Body of pancreas (tissue), 4 donors: ENCODE data around the gene BAZ2B. TPM values are rescaled to one million over a fixed set of nuclear protein-coding genes. Genes with fewer than 3 reads are reported as not detected.
A peak's percentile ranks its signal among the peaks of the same experiment; 100 is the strongest.

Source experiments
- ATAC-seq: fragments of 150-250 bp; one replicate; pipeline ENCODE4 v1.9.1; 2016
- DNase-seq, 4 donors: peaks; one replicate each; pipeline ENCODE4 v3.0.0-alpha.2; 2019
- H3K27ac ChIP-seq, 4 donors: fragments of 200-600 bp; sonication (generic); 1 replicate in 3 of 4; 2 replicates in 1 of 4; pipeline versions ENCODE4 v1.5.1 to v1.6.1; 2016 to 2019; ENCODE audit warnings: mild to moderate bottlenecking in 1 of 4, mixed read lengths in 1 of 4, moderate library complexity in 1 of 4
- H3K27me3 ChIP-seq, 2 donors: fragments of 200-600 bp; sonication (generic); one replicate each; pipeline ENCODE4 v1.6.0; 2016; ENCODE audit warnings: mild to moderate bottlenecking in 1 of 2
- H3K36me3 ChIP-seq, 2 donors: fragments of 200-600 bp; sonication (generic); replicated peaks in 1 of 2; 2 replicates each; pipeline ENCODE4 v1.5.1; 2016; ENCODE audit warnings: low read depth in 2 of 2; ENCODE audit not compliant: insufficient read depth in 1 of 2
- H3K4me1 ChIP-seq: fragments of 200-600 bp; sonication (generic); one replicate; pipeline ENCODE4 v1.6.0; 2016
- H3K4me3 ChIP-seq, 2 donors: fragments of 200-600 bp; sonication (generic); 1 replicate in 1 of 2; 2 replicates in 1 of 2; pipeline ENCODE4 v1.5.1; 2016 to 2019
- H3K9me3 ChIP-seq, 3 donors: fragments of 200-600 bp; sonication (generic); 1 replicate in 2 of 3; 2 replicates in 1 of 3; pipeline ENCODE4 v1.5.1; 2016
- POLR2A ChIP-seq, 3 donors: fragments of 450-650 bp; IDR thresholded peaks; one replicate each; pipeline ENCODE4 v1.6.1; 2016; ENCODE audit warnings: antibody characterized with exemption in 3 of 3, mild to moderate bottlenecking in 2 of 3
- WGBS, 2 donors: methylation state at CpG; one replicate each; pipeline ENCODE4 v1.1.5; 2017; 5-methylcytosine and 5-hydroxymethylcytosine counted together
- intact Hi-C: fragments of 100-400 bp; cut with DNase I; formaldehyde crosslinking; loops from one replicate; pipeline ENCODE4 v1.15.1; 2023
- total RNA-seq, 2 donors: library from RNA; depleted of rRNA; stranded (reverse); fragments of >200 nt; gene quantifications; one replicate each; pipeline ENCODE4 v1.1.0, GENCODE V29; 2016
- TF ChIP-seq, protein P1 (sequence below), 7 experiments: fragments of 450-650 bp in 4 of 7; fragments of 200-600 bp in 3 of 7; sonication (generic) in 3 of 7; IDR thresholded peaks; one replicate each; pipeline ENCODE4 v1.5.1; 2016 to 2019; ENCODE audit warnings: antibody characterized with exemption in 7 of 7

The BAZ2B gene
- total RNA-seq, 2 donors from 2014 or later: 62.5 to 104 TPM

DNA sequence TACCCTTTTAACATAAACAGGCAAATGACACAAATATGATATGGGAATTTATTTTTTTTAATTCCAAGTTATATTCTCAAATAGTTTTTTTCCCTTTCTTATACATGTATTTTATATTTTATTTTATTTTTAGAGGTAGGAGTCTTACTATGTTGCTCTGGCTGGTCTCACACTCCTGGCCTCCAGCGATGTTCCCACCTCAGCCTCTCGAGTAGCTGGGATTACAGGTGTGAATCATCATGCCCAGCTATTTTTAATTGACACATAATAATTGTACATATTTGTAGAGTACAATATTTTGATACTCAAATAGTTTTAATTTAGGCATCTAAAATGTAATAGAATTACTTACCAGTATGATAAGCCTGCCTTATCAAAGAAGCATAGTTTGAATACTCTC, 12.2 kb downstream of the BAZ2B start:
- Histone ChIP-seq H3K9me3 (no peaks in the 10 kb centered on the region), H3K4me3 (no peak overlapping the region), H3K27ac (no peak overlapping the region), H3K36me3 (no peaks in the 10 kb centered on the region), H3K4me1 (peaks cover 33% of the 10 kb centered on the region), H3K27me3 (no peaks in the 10 kb centered on the region)
- intact Hi-C loops: no loop called here
- TF ChIP-seq, protein P1, sequence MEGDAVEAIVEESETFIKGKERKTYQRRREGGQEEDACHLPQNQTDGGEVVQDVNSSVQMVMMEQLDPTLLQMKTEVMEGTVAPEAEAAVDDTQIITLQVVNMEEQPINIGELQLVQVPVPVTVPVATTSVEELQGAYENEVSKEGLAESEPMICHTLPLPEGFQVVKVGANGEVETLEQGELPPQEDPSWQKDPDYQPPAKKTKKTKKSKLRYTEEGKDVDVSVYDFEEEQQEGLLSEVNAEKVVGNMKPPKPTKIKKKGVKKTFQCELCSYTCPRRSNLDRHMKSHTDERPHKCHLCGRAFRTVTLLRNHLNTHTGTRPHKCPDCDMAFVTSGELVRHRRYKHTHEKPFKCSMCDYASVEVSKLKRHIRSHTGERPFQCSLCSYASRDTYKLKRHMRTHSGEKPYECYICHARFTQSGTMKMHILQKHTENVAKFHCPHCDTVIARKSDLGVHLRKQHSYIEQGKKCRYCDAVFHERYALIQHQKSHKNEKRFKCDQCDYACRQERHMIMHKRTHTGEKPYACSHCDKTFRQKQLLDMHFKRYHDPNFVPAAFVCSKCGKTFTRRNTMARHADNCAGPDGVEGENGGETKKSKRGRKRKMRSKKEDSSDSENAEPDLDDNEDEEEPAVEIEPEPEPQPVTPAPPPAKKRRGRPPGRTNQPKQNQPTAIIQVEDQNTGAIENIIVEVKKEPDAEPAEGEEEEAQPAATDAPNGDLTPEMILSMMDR (IDR thresholded peaks at IDR 0.05): no peak
- TF ChIP-seq POLR2A (IDR thresholded peaks at IDR 0.05): no peak
- DNase-seq: no peak
- no peak for ATAC-seq
- 89 to 97% methylated on average over 2 of the region's 2 CpGs for WGBS, 2 donors

DNA sequence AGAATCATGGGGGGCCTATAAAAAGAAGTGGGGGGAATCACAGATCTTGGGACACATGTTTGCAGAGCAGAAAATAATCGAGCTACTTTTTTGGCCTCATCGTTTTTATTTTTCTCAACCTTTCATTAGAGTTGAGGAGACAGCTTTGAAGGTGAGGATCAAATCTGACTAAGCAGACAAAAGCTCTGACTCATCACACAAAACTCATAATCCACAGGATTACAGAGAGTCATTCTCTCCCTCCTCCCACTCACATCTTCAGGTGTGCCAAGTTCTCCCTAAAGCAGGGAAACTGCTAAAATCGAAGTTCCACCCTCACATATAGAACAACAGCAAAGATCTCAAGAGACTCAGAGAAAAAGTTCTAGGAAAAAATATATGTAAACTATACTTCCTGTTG, 15.6 kb downstream of the BAZ2B start:
- no peak for TF ChIP-seq POLR2A (IDR thresholded peaks at IDR 0.05)
- TF ChIP-seq, protein P1 (IDR thresholded peaks at IDR 0.05): no peak
- intact Hi-C loops: no loop called here
- Histone ChIP-seq H3K4me3 (no peak overlapping the region), H3K27ac (no peak overlapping the region), H3K36me3 (no peaks in the 10 kb centered on the region), H3K4me1 (peaks cover 15% of the 10 kb centered on the region), H3K27me3 (no peaks in the 10 kb centered on the region), H3K9me3 (no peaks in the 10 kb centered on the region)
- ATAC-seq: no peak
- WGBS, 2 donors: 64 to 80% methylated on average over 3 of the region's 3 CpGs
- no peak for DNase-seq

DNA sequence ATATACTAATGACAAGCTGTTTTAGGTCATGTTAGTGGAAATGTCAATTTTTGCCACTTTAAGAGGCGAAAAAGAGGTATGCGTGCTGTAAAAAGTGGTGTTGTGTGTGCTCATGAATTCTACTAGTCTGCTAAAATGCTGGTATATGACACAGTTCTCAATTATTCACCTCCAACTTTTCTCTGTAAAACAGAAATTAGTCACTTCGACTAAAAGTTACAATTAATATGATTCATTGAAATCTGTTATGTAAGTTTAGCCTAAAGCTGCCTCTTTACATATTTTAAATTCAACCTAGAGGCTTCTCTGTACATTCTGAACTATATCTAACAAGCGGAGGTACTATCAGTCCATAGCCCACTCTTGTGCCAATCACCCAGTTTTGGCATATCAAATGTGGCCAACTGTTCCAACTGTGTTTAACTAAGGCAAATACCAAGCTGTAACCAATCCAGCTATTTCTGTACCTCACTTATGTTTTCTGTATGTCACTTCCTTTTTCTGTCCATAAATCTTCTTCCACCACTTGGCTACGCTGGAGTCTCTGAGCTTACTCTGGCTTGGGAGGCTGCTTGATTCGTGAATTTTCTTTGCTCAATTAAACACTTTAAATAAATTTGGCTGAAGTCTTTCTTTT, 20.8 kb downstream of the BAZ2B start:
- Histone ChIP-seq H3K4me1 (peaks cover 7% of the 10 kb centered on the region), H3K36me3 (no peaks in the 10 kb centered on the region), H3K27me3 (no peaks in the 10 kb centered on the region), H3K27ac (no peak overlapping the region), H3K4me3 (no peak overlapping the region), H3K9me3 (no peaks in the 10 kb centered on the region)
- no peak for DNase-seq
- TF ChIP-seq, protein P1 (IDR thresholded peaks at IDR 0.05): no peak
- no peak for TF ChIP-seq POLR2A (IDR thresholded peaks at IDR 0.05)
- no peak for ATAC-seq
- intact Hi-C loops: no loop called here
- WGBS, 2 donors: 59 to 63% methylated on average over 6 of the region's 6 CpGs

DNA sequence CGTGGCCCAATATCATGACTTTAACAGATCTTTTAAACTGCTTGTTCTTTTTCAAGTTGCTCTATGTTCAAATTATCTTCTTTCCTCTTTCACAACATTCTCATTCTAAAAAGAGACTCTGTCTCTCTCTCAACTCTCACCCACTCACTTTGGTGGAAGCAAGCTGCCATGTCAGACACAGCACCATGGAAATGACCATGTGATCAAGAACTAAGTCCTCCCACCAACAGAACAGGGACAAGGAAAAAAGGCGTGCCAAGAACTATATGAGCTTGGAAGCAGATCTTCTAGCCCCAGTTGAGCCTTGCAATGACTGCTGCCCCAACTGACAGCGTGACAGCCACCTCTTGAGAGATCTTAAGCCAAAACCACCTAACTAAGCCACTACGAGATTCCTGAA, 23.9 kb downstream of the BAZ2B start:
- intact Hi-C loops: no loop called here
- no peaks in the 10 kb centered on the region for H3K27me3 ChIP-seq
- 65 to 81% methylated on average over 4 of the region's 4 CpGs for WGBS, 2 donors
- ATAC-seq (no peak), DNase-seq (no peak)
- no peak overlapping the region for H3K27ac ChIP-seq
- peaks cover 7% of the 10 kb centered on the region for H3K4me1 ChIP-seq
- TF ChIP-seq, protein P1 (IDR thresholded peaks at IDR 0.05): no peak
- TF ChIP-seq POLR2A (IDR thresholded peaks at IDR 0.05): no peak
- no peaks in the 10 kb centered on the region for H3K9me3 ChIP-seq
- no peak overlapping the region for H3K4me3 ChIP-seq
- H3K36me3 ChIP-seq: no peaks in the 10 kb centered on the region

DNA sequence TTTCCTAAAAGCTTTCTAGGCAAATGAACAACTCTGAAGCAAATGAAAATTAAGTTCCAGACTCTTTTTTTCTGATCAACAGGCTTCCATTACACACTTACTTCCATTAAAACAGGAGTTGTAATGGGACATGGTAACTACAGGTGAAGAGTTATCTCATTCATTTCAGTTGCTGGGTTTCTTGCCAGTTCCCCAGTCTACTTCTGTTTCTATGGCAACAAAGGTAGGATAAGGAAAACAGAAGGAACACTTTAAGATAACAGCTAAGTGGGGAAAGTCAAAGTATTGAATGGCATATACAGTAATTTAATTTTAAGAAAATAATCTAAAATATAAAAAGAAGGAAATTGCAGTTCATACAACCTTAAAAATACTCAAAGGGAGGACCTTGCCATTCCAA, 25.1 kb downstream of the BAZ2B start:
- peak; percentile 89 for ATAC-seq
- H3K4me3 ChIP-seq: no peak overlapping the region
- no peak overlapping the region for H3K27ac ChIP-seq
- peak in 3 of 4 donors; percentile 18 to 61 (median 20) for DNase-seq
- peaks cover 7% of the 10 kb centered on the region for H3K4me1 ChIP-seq
- no peaks in the 10 kb centered on the region for H3K9me3 ChIP-seq
- intact Hi-C loops: no loop called here
- H3K27me3 ChIP-seq: no peaks in the 10 kb centered on the region
- no peaks in the 10 kb centered on the region for H3K36me3 ChIP-seq
- TF ChIP-seq, protein P1 (IDR thresholded peaks at IDR 0.05): no peak
- no peak for TF ChIP-seq POLR2A (IDR thresholded peaks at IDR 0.05)
